HG02623 (cell line): Measurements from ENCODE around the gene SRSF2.
"Not testable (repeated sequence)": the region's sequence is repeated elsewhere in the genome, so short reads cannot be mapped to it uniquely, and the experiment has no call there.

Experiments
- ATAC-seq: cut with Tn5 transposase; IDR thresholded peaks from one replicate; pipeline ENCODE4 v1.9.1; 2021; ENCODE audit warnings: moderate library complexity; ENCODE audit not compliant: unreplicated experiment

Gene SRSF2

DNA sequence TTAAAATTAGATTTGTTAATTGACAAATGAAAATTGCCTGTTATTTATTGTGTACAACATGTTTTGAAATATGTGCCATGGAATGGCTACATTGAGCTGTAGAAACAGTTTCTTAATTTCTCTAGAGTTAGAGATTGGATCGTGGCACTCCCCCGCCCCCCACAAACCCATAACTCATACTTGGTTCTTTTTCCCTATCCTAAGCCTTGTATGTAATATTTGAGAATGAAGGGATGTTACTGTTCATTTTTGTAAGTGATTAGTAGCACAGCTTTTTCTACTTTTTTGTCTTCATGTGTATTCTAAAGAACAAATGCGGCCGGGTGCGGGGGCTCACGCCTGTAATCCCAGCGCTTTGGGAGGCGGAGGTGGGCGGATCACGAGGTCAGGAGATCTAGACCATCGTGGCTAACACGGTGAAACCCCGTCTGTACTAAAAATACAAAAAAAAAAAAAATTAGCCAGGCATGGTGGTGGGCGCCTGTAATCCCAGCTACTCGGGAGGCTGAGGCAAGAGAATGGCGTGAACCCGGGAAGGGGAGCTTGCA is 2.5 kb upstream of the SRSF2 start:
- not testable (repeated sequence) for ATAC-seq

DNA sequence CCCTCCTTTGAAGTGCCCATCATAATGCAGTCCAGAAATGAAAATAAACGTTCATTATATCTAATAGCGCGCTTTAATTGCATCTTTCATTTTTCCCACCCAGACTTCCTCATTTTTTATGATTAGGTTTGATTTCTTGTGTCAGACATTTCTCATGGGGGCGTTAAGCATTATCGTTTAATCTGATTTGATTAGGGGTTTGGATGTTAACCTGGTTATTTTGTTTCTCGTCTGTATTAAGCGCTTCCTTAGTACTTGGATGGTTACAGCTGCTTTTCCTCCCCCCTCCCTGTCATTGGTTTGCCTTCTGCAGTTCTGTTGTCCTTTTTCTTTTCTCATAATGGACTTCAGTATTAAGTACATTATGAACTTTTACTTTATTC is 1.3 kb upstream of the SRSF2 start:
- no peak for ATAC-seq

DNA sequence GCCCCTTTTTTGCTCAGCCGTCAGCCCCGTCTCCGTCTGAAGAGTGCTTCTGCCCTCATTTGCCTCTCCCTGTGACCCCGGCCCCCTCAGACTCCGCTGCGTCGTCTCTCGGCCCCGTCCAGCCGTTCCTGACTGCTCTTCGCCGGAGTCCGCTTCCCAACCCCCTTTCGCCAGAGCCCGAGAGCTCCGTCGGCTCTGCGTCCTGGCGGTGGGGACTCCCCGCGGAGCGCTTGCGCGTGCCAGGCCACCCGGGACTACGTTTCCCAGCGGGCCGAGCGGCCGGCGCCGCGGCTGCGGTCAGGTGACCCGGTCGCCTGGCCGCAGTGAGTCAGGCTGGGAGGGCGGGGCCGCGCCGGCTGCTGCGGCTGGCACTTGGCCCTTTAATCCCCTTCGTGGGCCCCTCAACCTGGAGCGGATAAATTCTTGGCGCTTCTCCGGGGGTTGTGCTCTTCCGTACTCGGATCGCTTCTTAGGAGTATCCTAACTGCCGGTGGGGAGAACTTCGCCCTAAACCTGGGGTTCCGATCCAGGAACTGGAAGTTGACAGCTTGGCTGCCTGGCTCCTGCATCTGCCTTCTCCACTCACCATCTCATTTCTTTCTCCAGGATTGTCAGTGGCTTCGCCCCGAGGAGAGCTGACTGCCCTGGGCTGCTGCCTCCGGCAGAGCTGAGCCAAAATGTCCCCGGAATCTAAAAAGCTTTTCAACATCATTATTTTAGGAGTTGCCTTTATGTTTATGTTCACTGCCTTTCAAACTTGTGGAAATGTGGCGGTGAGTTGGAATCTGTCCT is 741 bp upstream of the SRSF2 start, which contains the start of gene MFSD11:
Gene MFSD11, plus strand, starts transcription at position 444 of the 792 bp plus-strand sequence. Its CDS starts 234 bp downstream, at position 678.
- ATAC-seq = peak; percentile 47

DNA sequence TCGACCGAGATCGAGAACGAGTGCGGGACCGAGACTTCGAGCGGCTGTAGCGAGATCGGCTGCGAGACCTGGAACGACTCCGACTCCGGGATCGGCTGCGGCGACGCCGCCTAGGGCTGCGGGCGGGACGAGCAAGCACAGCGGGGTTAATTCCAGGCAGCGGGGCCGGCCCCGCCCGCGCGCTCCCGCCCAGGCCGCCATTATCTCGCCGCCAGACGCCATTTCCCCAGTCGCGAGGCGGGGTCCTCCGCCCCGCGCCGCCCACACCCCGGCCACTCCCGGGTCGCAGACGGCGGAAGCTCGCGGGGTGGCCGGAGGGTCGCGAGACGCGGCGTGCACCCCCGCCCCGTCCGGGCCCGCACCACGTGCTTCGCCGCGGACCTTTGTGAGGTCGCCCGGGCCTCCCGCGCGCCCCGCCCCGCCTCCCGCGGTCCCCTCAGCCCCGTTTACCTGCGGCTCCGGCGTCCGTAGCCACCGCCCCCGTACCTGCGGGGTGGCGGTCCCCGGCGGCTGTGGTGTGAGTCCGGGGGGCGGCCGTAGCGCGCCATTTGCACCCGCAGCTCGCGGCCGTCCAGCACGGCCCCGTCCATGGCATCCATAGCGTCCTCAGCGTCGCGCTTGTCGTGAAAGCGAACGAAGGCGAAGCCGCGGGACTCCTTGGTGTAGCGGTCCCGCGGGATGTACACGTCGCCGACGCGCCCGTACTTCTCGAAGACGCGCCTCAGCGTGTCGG is 616 bp downstream of the SRSF2 start:
- ATAC-seq = peak; percentile 11

DNA sequence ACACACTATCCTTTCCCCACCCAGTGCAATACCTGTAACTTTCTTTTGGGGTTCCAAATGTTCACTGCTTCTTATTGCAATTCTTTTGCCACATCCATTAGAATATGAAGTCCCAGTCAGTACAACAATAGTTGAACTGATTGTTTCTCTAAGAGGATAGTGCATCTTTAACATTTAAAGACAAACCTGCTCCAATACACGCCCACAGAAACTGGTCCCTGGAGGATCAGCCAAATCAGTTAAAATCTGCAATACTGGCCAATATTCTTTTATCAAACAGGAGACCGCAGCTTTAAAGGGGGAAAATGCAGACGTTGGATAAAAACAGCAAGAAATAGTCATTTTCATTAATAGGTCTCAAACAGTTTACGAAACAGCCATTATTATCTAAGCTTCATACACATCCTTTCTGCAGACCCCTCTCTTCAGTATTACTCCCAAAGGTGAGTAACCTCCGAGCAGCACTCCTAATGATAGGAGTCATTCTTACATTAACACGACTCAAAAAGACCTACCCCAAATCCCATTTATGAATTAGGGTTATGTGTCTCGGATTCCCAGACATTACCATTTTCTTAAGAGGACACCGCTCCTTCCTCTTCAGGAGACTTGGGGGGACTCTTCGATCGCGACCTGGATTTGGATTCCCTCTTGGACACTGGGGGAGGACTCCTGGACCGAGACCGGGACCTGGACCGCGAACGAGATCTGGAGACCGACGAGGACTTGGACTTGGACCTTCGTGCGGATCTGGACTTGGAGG is 1.4 kb downstream of the SRSF2 start:
- ATAC-seq = no peak

DNA sequence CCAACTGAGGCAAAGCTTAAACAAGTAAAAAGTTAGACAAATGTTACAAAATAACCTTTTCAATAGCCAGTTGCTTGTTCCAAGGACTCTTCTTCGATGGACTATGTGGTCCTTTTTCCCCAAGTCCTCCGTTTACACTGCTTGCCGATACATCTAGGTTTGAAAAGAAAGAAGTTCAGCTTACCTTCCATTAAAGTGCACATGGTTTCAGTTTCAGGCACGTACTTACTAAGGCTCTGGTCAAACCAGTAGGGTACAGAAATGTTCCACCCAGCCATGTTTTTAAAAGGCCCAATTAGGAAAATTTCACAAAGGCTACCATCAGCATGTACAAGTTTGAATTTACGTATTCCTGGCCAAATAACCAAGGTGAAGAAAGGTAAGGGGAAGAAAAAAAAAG is 2.1 kb downstream of the SRSF2 start:
- ATAC-seq = no peak

DNA sequence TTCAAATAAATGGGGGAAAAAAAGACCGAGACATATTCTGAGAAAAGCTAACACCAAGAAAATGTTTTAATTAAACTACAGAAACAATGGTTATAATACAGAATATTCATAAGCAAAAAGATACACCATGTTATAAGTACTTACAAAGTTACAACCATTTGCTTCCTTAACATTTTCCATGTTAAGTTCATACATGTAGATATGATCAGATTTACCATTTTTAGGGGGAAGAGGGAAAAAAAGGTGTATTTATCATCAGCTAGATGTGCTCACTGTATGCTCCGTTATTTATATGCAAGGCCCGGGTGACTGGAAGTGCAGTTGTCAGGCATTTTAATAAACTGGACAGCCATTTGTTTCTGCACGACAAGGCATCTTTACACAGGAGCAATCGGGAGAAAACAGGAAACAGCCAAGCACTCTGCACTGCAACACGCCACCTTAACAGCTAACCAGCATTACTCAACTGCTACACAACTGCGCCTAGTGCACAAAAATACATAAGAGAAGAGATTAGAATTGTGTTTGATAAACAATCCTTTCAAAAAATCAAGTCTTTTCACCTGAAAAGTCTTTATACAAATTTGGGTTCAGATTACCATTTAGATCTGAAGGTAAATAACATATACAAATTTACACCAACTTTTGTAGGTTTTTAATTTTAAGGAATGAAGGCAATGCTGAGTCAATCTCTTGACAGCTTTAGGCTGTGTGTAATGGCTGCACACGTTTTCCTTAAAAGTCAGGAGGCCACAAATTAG is 2.9 kb downstream of the SRSF2 start:
- no peak for ATAC-seq

DNA sequence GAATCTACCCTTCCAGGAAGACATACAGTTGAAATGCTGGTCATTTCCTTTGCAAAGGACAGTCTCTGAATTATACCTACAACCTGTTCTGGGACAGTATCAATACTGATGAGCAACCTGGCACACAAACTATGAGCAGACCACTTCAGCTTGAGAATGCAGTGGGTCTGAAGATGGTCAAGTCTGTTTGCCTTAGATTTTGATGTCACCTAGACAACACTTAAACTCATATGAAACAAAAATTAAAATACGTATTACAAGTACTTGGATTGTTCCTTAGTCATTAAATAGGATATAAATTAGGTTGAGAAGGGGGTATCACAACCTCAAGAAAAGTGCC is 3.5 kb downstream of the SRSF2 start:
- ATAC-seq = no peak

DNA sequence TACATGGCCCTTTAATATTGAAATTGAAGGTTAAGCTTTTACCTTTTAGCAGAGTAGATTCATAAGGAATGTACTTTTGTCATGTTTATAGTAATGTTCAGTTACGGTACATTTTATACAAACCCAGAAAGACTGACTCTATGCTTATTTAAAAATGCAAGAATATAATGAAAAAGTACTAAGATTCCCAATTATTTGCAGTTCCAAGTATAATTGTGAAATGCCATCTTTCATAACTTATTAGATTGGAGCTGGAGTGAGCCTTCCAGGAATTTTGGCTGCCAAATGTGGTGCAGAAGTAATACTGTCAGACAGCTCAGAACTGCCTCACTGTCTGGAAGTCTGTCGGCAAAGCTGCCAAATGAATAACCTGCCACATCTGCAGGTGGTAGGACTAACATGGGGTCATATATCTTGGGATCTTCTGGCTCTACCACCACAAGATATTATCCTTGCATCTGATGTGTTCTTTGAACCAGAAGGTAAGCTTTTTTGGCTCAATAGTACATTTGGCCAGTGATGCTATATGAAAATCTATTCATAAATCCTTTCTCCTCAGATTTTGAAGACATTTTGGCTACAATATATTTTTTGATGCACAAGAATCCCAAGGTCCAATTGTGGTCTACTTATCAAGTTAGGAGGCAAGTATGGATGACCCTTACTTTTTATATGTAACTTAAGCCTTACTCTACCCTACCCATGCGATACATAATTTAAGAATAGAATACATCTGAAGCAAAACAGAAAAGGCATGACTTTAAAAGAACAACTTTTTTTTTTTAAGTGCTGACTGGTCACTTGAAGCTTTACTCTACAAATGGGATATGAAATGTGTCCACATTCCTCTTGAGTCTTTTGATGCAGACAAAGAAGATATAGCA is 4.2 kb downstream of the SRSF2 start:
- no peak for ATAC-seq

DNA sequence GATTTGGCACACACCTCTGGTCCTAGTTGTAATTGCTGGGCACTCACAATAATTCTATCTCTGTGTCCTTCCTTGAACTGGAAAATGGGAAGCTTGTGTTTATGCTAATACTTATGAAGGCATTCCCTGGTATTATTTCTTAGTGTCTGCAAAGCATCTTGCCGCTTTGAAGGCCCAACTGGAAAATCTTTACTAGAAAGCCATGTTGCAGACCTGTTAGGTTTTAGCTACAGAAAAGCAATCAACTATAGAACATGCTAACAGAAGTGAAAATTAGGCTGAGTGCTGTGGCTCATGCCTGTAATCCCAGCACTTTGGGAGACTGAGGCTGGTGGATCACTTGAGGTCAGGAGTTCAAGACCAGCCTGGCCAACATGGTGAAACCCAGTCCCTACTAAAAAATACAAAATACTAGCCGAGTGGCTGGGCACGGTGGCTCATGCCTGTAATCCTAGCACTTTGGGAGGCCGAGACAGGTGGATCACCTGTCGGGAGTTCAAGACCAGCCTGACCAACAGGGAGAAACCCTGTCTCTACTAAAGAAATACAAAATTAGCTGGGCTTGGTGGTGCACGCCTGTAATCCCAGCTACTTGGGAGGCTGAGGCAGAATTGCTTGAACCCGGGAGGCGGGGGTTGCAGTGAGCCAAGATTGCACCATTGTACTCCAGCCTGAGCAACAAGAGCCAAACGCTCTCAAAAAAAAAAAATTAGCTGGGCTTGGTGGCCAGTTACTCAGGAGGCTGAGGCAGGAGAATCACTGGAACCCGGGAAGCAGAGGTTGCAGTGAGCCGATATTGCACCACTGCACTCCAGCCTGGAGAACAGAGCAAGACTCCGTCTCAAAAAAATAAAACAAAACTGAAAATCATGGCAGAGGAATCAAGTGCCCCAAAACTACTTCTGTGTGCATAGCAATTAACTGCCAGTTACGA is 5.1 kb downstream of the SRSF2 start:
- ATAC-seq = not testable (repeated sequence)

DNA sequence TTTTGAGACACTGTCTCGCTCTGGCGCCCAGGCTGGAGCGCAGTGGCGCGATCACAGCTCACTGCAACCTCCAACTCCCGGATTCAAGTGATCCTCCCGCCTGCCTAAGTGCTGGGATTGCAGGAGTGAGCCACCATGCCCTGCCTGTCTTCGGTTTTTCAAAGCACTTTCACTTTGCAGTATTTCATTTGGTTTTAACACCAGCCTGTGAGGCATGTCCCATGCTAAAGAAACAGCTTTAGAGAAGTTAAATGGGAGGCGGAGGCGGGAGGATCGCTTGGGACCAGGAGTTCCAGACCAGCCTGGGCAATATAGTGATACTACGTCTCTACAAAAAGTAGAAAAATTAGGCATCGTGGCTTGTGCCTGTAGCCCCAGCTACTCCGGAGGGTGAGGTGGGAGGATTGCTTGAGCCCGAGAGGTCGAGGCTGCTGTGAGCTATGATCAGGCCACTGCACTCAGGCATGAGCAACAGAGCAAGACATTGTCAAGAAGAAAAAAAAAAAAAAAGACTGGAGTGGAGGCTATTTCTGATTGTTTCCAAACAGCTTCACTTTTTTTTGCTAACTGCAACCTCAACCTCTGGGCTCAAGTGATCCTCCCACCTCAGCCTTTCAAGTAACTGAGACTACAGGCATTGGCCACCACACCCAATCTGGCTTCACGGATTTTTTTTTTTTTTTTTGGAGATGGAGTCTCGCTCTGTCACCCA is 9.2 kb downstream of the SRSF2 start:
- no peak for ATAC-seq

DNA sequence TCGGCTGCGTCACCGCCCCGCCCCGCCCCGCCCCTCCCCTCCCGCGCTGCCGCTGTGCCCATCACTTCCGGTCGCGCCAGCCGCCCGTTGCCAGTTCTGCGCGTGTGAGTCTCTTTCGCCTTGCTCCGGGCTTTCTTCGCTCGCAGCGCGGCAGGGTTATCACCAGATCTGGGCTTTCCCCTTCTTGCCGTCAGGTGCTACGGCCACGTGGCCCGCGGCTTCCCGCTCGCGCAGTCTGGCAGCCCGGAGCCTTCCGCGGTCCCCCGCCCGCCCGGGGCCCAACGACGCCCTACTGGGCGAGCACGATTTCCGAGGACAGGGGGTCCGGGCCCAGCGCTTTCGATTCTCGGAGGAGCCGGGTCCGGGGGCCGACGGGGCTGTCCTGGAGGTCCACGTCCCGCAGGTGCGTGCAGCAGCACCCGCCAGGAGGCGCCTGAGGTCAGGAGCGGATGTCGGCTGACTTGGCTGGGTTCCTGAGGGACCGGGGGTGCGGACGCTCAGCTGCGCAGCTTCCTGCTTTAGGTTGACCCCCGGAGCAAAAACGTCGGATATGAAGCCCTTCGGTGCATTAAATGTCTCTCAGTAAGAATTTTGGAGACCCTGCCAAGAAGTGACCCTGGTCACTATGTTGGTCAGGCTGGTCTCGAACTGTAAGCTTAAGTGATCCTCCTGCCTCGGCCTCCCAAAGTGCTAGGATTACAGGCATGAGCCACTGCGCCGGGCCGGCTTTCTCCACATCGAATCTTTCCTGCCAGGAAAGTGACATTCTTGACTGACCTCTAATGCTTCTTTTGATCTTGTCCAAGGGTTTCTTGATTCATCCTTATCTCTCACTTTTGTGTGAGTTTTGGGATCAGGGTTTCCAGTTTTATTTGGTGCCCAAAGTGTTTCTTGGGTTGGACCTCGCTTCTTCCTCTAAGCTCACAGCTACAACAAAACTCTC is 10.1 kb downstream of the SRSF2 start, which contains the start of gene METTL23:
Gene METTL23, plus strand, starts transcription at position 64 of the 943 bp plus-strand sequence. CDS start 2,872 bp downstream, outside the sequence.
- peak; percentile 30 for ATAC-seq

DNA sequence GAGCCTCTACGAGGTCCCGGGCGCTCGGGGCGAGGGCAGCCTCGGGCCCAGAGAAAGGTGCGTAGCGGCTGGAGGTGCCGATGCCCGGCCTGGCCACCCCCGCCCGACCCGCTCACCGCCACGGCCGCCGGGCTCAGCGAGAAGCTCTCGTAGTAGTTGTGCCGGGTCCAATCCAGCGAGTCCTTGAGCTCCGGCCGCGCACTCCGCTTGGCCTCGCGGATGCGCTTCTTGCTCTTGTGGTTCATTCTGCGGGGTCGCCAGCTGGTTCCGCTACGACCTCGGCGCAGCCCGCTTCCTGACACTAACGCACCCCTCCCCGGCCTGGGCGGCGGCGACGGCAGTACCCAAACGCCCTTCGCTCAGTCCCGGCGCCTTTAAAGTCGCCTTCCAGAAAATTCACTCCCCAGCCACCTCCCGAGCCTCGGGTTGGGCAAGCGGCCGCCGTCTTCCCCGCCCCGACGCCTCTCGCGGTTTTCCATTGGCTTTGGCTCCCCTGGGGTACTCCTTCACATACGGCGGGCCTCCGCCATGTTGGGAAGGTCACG is 10.8 kb downstream of the SRSF2 start, which contains the start of gene JMJD6:
Gene JMJD6, minus strand, starts transcription at position 376 of the 545 bp plus-strand sequence. Its CDS starts 131 bp downstream, at position 245.
- peak; percentile 62 for ATAC-seq

DNA sequence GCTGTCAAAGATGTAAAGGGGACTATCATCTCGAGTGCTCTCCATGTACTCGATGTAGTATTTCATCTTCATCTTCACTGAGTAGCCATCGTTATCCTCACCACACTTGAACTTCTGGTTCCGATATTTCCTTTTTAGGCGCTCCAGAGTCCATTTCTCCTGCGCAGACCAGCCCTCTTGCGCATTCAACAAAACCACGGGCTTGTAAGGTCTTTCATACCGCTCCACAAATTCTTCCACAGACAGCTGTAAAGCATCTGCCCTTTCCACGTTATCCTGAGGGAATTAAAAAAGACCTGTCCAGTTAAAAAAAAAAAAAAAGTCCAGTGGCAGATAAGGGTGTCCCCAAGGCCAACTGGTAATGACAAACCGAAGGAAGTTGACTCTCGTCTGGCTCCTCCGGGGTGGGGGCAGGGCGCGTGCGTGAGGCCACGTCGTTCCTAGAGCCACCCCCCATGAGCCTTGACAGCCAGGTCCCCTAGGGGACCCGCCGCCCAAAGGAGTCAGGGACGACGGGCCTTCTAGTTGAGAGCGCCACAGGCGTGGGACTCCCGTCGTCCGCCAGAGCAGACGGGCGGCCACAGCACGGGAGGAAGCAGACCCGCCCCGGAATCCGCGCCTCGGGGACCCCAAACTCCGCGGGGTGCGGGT is 11.4 kb downstream of the SRSF2 start:
- ATAC-seq = peak; percentile 20

DNA sequence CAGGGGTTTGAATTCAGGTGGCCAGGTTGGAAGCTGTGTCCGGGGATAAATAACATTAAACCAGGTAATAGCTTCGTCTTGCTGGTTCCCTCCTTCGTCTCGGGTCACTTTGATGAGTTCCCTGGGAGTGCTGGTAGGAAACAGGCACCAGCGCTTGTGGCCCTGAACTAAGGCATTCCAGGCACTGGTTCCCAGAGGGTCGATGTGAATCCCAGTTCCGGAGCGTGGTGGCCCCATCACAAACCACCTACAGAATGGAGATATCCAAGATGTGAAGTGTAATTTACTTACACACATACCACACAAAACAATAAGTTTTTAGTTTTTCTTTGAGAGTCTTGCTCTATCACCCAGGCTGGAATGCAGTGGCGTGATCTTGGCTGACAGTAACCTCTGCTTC is 13.3 kb downstream of the SRSF2 start:
- no peak for ATAC-seq

DNA sequence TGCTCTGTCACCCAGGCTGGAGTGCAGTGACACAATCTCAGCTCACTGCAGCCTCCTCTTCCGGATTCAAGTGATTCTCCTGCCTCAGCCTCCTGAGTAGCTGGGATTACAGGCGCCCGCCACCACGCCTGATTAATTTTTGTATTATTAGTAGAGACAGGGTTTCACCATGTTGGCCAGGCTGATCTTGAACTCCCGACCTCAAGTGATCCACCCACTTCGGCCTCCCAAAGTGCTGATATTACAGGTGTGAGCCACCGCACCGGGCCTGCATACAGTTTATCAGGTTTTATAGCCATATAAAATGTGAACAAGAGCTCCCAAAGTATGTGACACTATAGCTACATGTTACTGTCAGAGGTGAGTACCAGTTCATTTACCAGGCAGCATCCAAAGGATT is 14.2 kb downstream of the SRSF2 start:
- not testable (repeated sequence) for ATAC-seq
